Skeletal muscle tissue (tissue), 4 donors: ENCODE data around the gene MBD5. TPM values are rescaled to one million over a fixed set of nuclear protein-coding genes. Genes with fewer than 3 reads are reported as not detected.
"Not testable (repeated sequence)": the region's sequence is repeated elsewhere in the genome, so short reads cannot be mapped to it uniquely, and the experiment has no call there.

Experiments
- H3K27ac ChIP-seq: one replicate; pipeline ENCODE4 v1.7.0; 2013; ENCODE audit warnings: mild to moderate bottlenecking, low read depth, low read length, inconsistent platforms
- H3K27me3 ChIP-seq, 3 donors: one replicate each; pipeline ENCODE4 v1.7.0; 2013; ENCODE audit warnings: low read length in 3 of 3; ENCODE audit not compliant: control insufficient read depth in 3 of 3, insufficient read depth in 3 of 3
- H3K36me3 ChIP-seq, 3 donors: one replicate each; pipeline ENCODE4 v1.7.0; 2013; ENCODE audit warnings: low read length in 3 of 3; ENCODE audit not compliant: control insufficient read depth in 3 of 3, insufficient read depth in 3 of 3
- H3K4me1 ChIP-seq, 3 donors: one replicate each; pipeline ENCODE4 v1.7.0; 2013; ENCODE audit warnings: low read length in 3 of 3, mild to moderate bottlenecking in 3 of 3; ENCODE audit not compliant: control insufficient read depth in 3 of 3, insufficient read depth in 3 of 3
- H3K4me3 ChIP-seq, 3 donors: one replicate each; pipeline ENCODE4 v1.7.0; 2013; ENCODE audit warnings: low read length in 3 of 3
- H3K9ac ChIP-seq, 3 donors: one replicate each; pipeline ENCODE4 v1.7.0; 2013; ENCODE audit warnings: low read length in 3 of 3, mild to moderate bottlenecking in 3 of 3, moderate library complexity in 2 of 3, low read depth in 1 of 3
- H3K9me3 ChIP-seq, 3 donors: one replicate each; pipeline ENCODE4 v1.7.0; 2013; ENCODE audit warnings: low read length in 3 of 3; ENCODE audit not compliant: control insufficient read depth in 3 of 3
- total RNA-seq: library from RNA; depleted of rRNA; stranded (reverse); fragments of >200 nt; gene quantifications from one replicate; pipeline ENCODE4 v1.2.3, GENCODE V29; 2014
- donor health status: Osteomylitis.

Gene MBD5
- total RNA-seq, 1 donor from 2014 or later = 30.8 TPM

DNA sequence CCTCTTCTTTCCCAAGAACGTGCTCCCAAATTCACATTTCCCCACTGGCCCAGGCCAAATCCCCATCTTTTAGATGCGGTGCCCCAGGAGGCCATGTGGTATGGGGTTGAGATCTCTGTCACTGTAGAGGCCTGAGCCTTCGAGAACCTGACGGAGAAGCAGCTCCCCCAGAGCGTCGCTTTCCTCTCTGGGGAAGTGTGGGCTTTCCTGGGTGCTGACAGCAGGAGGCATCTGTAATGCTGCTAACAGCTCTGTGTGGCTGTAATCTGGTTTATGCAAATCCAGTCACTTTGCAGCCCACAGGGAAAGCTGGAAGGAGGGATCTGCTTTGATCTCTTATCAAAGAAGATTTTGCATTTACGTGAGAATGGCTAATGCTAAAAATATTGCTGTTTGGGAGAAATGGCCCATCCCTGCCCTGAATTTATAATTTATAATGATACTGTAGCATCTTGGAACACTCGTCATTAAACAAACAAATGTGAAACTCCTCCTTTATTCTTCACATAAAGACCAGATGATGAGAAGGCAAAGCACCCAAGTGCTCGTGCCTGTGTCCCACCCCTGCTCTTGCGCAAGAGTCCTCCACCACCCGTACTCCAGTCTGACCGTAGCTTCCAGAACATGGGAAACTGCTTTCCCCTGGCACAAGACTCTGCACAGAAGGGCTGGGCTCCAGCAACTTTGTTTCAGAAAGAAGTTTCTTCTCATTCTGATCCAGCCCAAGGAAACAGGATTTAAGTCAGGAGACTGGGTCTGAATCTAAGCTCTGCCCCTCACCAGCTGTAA is 513.7 kb downstream of the MBD5 start:
- peaks cover 0 to 12% (median 7%) of the 10 kb centered on the region in 3 donors for H3K27me3 ChIP-seq
- H3K36me3 ChIP-seq = no peaks in the 10 kb centered on the region
- no peak overlapping the region for H3K4me3 ChIP-seq
- no peak overlapping the region for H3K27ac ChIP-seq
- H3K9me3 ChIP-seq = no peaks in the 10 kb centered on the region
- no peaks in the 10 kb centered on the region for H3K4me1 ChIP-seq
- no peak overlapping the region for H3K9ac ChIP-seq

DNA sequence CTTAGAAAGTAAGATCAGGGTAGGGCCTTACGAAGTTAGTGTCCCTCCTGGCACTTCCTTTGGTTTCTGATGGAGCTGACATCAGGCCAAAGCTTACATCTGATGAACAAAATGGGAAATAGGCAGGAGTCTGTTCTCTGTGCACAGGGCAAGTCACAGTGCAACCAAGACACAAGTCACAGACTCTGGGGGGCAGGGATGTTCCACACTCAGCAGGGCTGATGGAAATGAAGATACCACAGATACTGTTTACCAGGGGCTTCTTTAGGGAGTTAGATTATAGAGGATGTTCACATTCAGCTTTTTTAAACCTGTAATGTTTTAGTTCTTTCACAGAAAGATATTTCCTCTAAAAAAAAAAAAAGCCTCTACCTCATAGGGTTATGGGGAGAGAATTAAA is 517.5 kb downstream of the MBD5 start:
- H3K9me3 ChIP-seq = no peaks in the 10 kb centered on the region
- H3K36me3 ChIP-seq = no peaks in the 10 kb centered on the region
- no peak overlapping the region for H3K27ac ChIP-seq
- no peaks in the 10 kb centered on the region for H3K27me3 ChIP-seq
- H3K4me1 ChIP-seq = no peaks in the 10 kb centered on the region
- no peak overlapping the region for H3K4me3 ChIP-seq
- H3K9ac ChIP-seq = no peak overlapping the region

DNA sequence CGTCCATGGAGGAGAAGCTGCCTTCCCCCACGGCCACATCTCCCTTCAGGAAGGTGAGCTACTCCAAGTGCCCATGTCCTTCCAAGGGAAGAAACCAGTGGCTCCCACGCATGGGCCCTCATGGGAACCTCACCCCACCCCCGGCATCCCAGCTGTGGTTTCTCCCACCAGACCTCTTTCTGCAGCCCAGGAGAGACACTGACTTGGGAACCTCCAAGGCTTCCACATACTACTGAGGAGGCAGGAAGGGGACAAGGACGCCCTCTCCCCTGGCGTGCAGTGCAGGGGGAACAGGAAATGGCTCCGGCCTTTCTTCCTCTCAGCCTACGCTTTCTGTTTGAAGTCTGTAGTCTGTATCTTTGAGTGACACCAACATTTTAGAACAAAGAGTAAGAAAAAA is 519.1 kb downstream of the MBD5 start:
- Histone ChIP-seq H3K27ac (no peak overlapping the region), H3K9me3 (no peaks in the 10 kb centered on the region), H3K9ac (no peak overlapping the region), H3K4me1 (no peaks in the 10 kb centered on the region), H3K27me3 (no peaks in the 10 kb centered on the region), H3K36me3 (no peaks in the 10 kb centered on the region), H3K4me3 (no peak overlapping the region)

DNA sequence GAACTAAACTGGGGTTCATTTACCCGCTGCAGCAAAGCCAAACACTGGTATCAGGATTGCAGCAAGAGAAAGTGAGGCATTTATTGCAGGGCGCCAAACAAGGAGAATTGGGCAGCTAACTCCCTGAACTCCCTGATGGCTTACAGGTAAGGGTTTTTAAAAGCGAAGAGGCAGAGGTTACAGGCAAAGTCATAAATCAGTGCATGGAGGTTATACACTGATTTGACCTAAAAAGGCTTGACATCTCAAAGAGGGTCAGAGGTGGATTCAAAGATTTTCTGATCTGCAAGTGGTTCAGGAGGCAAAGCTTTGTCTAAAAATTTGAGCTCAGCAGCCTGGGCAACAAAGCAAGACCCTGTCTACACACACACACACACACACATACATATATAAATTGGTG is 520.9 kb downstream of the MBD5 start:
- Histone ChIP-seq H3K9ac (no peak overlapping the region), H3K27me3 (no peaks in the 10 kb centered on the region), H3K4me1 (peaks cover 0 to 5% (median 0%) of the 10 kb centered on the region in 3 donors), H3K9me3 (no peaks in the 10 kb centered on the region), H3K4me3 (no peak overlapping the region), H3K27ac (no peak overlapping the region), H3K36me3 (no peaks in the 10 kb centered on the region)

DNA sequence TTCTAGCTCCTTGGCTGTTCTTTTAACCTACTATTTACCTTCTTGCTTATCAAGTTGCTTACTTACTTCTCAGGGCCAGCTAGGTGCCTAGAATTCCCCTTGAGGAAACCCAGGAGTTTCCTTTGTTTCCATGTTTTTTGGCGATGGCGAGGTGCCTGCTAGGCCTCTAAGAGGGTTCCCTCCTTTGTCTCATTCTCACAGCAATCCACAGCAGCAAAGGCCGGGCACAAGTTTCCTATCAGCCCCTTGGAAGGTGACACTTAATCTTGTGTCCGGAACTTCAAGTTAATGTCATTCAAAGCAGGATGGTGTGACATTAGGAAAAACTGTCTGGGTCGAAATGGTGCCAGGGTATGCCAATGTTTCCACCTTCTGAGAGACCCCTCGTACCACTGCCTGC is 521.7 kb downstream of the MBD5 start:
- Histone ChIP-seq H3K27me3 (no peaks in the 10 kb centered on the region), H3K9me3 (no peaks in the 10 kb centered on the region), H3K27ac (no peak overlapping the region), H3K4me1 (peaks cover 0 to 5% (median 0%) of the 10 kb centered on the region in 3 donors), H3K36me3 (no peaks in the 10 kb centered on the region), H3K9ac (no peak overlapping the region), H3K4me3 (no peak overlapping the region)

DNA sequence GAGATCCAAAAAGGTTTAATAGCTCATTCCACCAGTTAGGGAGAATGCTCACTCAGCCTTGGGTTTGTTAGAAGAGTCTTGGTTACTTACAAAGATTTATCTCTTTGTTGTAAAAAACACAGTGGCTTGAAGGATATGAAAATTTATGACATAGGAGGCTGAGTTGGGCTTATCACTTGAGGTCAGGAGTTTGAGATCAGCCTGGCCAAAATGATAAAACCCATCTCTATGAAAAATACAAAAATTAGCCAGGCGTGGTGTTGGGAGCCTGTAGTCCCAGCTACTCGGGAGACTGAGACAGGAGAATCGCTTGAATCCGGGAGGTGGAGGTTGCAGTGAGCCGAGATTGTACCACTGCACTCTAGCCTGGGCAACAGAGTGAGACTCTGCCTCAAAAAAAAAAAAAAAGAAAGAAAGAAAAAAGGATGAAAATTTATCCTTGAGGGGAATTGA is 522.2 kb downstream of the MBD5 start:
- not testable (repeated sequence) for H3K4me3 ChIP-seq, H3K27ac ChIP-seq, H3K27me3 ChIP-seq, H3K4me1 ChIP-seq, H3K9me3 ChIP-seq, H3K36me3 ChIP-seq, H3K9ac ChIP-seq

DNA sequence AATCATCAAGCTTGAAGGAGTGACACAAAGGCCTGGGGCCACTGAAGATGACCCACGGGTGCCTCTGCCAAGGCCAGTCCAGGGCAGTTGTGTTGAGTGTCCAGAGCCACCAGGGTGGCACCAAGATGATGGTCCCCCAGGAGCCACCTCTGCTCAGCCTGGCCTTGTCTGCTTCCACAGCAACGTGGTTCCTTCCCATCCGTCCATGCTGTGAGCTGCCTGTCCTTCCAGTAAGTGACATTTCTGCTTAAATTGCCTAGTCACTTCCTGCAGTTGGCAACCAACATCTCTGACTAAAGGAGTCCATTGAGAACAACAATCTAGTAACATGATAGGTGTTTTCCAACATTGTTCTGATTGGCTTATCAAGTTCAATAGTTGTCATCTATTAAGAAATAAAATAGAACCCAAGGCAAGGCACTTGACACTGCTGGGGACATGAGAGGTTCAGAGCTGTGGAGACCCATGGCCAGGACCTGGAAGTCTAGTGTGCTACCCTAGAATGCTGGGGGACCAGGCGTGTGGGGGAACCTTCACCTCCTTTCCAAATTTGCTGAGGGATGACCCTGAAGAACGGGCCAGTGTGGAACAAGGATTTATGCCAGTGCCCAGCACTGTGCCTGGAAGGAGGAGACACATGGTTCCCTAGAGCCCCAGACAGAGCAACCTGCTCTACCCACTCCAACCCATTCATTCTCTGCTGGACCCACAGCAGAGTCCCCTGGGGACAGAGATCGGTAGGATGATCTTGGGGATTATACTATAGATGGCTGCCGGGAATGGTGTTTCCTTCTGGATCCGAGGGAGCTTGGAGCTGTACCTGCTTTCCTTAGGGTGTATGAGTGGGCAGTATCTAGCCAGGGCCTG is 524.7 kb downstream of the MBD5 start:
- Histone ChIP-seq H3K4me3 (no peak overlapping the region), H3K36me3 (no peaks in the 10 kb centered on the region), H3K27ac (no peak overlapping the region), H3K27me3 (no peaks in the 10 kb centered on the region), H3K9ac (no peak overlapping the region), H3K4me1 (peaks cover 0 to 5% (median 0%) of the 10 kb centered on the region in 3 donors), H3K9me3 (no peaks in the 10 kb centered on the region)

DNA sequence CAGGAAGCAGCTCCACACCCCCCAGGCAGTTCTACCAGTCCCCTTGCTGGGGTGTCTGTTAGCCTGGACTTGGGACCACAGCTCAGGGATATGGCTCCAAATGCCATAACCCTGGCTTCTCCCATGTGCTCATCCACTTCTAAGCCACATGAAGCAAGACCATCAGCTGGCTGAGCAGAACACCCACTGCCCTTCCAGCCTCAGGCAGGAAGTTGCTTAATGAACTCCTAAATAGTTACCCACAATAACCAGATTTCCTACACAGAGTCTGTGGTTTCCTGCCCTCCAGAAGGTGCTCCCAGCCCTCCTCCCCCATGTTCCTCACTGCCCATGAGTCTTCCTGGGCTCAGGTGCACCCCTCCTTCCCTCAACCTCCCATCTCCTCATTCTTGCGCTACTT is 525.4 kb downstream of the MBD5 start:
- no peak overlapping the region for H3K4me3 ChIP-seq
- H3K36me3 ChIP-seq = no peaks in the 10 kb centered on the region
- H3K9me3 ChIP-seq = no peaks in the 10 kb centered on the region
- H3K4me1 ChIP-seq = peaks cover 0 to 5% (median 0%) of the 10 kb centered on the region in 3 donors
- no peak overlapping the region for H3K27ac ChIP-seq
- H3K27me3 ChIP-seq = no peaks in the 10 kb centered on the region
- no peak overlapping the region for H3K9ac ChIP-seq

DNA sequence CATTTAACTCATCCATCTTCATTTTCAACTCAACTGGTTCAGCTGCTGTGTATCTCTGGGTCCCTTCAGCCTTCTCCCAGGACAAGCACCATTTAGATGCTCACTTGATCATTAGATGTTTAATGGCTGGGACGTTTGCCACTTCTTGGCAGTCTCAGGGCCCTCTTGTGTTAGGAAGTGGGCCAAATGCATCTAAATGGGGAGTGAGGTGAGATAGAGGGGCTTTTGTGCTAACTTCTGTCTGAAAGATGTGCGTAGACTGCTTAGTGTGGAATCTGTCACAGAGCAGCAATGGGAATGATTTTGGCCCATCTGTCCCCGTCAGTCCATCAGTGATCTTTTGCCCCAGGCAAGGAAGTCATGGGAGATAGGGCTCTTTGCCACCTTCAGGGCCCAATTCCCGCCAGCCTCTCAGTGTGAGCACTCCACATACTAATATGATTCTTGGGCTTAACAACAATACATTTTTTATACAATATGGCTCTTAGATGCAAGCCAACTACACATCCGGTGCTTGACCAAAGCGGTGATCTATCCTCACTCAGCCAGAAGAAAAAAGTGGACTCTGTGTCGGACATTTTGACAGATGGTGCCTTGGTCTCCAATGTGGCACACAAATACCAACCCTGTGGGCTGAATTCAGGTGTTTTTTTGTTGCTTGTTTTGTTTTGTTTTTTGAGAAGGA is 528.0 kb downstream of the MBD5 start:
- Histone ChIP-seq H3K4me3 (no peak overlapping the region), H3K4me1 (peaks cover 0 to 17% (median 0%) of the 10 kb centered on the region in 3 donors), H3K36me3 (no peaks in the 10 kb centered on the region), H3K27ac (no peak overlapping the region), H3K9me3 (no peaks in the 10 kb centered on the region), H3K27me3 (no peaks in the 10 kb centered on the region), H3K9ac (no peak overlapping the region)
